GM21619 (cell line): ENCODE data around the gene IL2RG.

Source experiments
- ATAC-seq: cut with Tn5 transposase; IDR thresholded peaks from one replicate; pipeline ENCODE4 v1.9.1; 2021; ENCODE audit not compliant: unreplicated experiment

IL2RG gene

DNA sequence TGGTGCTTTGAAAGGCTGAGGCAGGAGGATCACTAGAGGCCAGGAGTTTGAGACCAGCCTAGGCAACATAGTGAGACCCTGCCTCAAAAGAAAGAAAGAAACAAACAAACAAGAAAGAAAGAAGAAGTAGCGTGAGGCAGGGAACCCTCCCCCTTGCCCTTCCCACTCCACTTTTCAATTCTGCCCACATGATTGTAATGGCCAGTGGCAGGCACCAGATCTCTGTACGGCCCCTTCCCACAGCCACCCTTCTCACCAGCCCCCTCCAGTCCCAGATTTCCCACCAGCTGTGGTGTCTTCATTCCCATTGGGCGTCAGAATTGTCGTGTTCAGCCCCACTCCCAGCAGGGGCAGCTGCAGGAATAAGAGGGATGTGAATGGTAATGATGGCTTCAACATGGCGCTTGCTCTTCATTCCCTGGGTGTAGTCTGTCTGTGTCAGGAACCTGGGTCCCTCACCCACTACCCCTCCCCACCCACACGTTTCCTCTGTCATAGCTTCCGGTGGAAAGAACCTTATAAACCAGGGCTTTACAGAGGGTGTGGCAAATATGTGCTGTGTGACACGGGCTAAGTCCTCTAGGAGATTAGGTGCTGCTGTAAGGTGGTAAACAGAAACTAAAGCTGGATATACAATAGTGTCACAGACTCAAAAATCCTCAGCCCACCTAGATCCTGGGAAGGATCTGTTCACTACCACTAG is at the start of gene IL2RG:
TSS of gene IL2RG (minus strand) at position 437 of the 703 bp plus-strand sequence. CDS start at position 399, 38 bp downstream.
- ATAC-seq: peak; percentile 93

DNA sequence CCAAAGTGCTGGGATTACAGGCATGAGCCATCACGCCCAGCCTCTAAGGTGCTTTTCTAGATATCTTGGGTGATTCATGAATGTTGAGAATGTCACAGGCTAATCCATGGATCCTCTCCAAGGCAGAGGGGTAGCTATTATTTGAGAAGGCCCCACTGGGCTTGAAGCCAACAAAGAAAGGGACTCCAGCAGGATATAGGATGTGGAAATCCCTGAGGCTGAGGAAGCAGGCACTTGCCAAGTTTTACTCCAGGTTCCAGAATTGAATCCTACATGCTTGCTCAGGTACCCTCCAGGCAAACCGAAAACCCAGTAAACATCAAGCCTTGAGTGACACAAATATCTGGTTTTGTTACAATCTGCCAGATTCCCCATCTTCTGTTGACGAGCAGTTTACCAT is 49.1 kb upstream of the IL2RG start:
- ATAC-seq: no peak

DNA sequence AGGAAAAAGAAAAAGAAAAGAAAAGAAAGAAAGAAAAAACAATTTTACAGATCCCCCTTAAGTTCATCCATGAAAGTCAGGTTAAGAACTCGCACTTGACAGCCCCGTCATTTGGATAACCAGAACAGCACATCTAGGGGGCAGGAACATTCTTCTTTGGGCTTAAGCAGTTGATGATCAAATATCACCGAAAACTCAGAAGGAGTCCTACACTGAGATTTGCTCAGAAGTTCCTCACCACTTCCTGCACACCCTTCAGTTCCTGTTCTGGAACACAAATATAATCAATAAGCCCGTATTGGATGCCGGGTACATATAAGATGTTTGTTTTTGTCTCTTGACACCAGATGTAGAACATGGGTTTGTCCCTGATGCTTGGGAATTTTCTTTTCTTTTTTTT is 48.0 kb upstream of the IL2RG start:
- ATAC-seq: no peak

- no peak for ATAC-seq
Measured at GRCh38 chrX:71158603-71159002, 47.2 kb upstream of the IL2RG start.

DNA sequence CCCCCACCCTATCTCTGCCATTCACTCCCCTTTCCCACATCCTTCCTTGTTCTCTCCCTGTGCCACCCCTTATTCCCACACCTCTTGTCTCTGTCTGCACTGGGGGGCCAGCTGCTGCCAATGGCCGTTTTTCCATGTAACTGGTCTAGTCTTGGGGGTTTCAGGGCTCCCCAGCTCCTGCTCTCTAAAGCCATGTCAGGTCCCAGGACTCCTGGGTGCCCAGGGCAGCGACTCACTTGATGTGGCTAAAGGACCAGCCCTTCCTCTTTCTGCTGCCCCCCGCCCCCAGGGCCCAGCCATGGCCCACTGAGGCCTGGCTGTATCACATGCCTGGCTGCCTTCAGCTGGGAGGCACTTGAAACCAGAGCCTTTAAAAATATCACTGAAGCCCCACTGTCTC is 43.3 kb upstream of the IL2RG start:
- ATAC-seq: no peak

DNA sequence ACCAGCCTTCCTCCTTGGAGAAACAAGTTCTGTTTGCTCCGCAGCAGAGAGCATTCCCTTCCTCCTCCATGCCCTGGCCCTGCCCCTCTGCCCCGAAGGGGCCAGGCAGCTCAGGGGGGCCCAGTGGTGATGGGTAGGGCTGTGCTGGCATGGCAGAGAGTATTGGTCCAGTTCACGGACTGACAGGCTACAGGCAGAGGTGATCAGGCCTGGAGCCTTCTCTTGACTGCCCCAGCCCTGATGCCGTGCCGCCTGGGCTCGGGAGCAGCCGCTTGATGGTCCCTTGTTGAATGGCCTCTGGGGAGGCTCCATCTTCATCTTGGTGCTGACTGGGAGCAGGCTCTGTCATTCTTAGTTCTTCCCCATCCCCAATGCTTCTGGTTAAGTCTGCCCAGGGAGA is 42.8 kb upstream of the IL2RG start:
- no peak for ATAC-seq

DNA sequence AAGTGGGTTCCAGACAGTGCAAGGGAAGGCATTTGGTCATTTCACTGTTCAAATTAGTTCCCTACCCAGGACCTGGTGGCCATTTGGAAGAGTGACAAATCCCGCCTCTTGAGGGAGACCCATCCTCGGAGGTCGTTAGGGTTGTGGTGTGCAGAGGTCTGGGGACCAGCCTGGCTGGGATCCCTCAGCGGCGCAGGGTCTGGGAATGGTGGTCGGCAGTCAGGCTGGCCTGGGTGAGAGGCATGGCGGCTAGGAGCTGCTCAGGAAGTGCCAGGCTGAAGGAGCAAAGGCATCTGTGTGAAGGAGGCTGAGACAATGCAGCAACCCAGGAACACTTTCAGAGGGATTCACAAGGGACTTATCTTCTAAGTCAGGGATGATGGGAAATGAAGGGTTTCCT is 40.0 kb upstream of the IL2RG start:
- no peak for ATAC-seq

DNA sequence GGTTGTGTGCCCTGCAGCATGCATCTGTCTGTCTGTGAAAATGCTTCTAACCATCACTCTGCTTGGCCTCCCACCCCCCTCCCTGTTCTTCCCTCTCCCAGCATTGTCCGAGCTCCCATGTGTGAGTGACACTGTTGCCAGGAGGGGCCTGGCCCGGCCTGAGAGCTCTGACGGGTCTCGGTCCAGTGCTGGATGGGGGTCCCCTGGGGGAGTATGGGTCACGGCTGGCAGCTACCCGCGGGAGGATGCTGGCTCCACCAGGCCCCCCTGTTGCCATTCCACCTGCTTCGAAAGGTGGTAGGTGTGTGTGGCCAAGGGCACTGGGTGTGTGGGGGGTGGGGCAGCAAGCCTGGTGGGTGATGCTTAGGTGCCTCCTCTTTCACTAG is 36.9 kb upstream of the IL2RG start:
- ATAC-seq: no peak

DNA sequence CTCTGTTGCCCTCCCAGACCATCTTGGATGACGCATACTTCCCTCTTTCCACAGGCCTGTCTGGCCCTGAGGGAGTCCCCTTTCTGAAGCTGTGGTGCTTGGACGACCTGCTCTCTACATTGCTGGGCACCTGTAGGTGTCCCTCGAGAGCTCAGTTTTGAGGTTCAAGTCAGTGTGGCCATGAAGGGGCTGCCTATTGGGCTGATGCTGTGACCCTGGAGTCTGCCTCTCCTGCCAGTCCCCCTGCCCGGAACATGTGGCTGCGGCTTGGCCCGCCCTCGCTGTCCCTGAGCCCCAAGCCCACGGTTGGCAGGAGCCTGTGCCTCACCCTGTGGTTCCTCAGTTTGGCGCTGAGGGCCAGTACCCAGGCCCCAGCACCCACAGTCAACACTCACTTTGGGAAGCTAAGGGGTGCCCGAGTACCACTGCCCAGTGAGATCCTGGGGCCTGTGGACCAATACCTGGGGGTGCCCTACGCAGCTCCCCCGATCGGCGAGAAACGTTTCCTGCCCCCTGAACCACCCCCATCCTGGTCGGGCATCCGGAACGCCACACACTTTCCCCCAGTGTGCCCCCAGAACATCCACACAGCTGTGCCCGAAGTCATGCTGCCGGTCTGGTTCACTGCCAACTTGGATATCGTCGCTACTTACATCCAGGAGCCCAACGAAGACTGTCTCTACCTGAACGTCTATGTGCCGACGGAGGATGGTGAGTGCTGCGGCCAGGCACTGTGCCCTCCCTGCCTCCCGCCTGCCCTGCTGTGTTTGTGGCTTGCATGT is 36.3 kb upstream of the IL2RG start:
- no peak for ATAC-seq

DNA sequence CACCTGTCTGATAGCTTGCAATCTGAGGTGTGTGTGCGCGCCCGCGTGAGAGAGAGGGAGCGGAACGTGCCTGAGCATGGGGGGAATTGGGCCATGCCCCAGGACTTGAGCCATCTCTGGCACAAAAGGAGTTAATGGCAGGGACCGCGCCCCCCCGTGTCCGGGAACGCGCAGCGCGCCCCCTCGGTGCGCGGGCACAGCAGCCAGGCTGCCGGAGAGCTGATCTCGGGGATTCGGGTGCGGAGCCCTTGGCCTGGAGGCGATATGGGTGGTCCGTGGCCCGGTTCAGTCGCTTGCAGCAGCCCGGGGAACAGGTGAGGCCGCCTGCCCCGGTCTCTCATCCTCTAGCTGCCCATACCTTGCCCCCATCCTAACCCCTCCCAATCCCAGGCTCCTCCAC is 33.3 kb upstream of the IL2RG start, which contains the start of gene NLGN3:
TSS of gene NLGN3 (plus strand) at position 191 of the 400 bp plus-strand sequence. CDS start 2,909 bp downstream, outside the sequence.
- ATAC-seq: no peak

DNA sequence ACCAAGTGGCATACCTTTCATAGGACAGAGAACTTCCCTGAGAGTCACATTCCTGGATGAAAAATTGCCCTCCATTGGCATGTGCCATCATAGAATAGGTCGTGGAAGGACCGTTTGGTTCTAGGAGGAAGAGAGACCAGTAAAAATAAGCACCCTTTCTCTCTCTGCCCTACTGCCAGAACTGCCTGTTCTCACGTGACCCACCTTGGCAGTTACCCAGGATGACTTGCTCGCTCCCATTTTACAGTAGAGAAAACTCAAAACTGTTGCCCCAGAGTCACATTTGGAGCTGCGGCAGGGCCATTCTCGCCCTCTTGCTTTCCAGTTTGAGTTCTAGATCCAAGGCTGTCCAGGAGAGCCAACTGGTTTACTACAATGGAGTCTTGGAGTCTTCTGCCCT is 32.1 kb upstream of the IL2RG start:
- no peak for ATAC-seq

- no peak for ATAC-seq
Measured at GRCh38 chrX:71140440-71140839, 29.1 kb upstream of the IL2RG start.

- no peak for ATAC-seq
Measured at GRCh38 chrX:71131510-71131909, 20.1 kb upstream of the IL2RG start.

DNA sequence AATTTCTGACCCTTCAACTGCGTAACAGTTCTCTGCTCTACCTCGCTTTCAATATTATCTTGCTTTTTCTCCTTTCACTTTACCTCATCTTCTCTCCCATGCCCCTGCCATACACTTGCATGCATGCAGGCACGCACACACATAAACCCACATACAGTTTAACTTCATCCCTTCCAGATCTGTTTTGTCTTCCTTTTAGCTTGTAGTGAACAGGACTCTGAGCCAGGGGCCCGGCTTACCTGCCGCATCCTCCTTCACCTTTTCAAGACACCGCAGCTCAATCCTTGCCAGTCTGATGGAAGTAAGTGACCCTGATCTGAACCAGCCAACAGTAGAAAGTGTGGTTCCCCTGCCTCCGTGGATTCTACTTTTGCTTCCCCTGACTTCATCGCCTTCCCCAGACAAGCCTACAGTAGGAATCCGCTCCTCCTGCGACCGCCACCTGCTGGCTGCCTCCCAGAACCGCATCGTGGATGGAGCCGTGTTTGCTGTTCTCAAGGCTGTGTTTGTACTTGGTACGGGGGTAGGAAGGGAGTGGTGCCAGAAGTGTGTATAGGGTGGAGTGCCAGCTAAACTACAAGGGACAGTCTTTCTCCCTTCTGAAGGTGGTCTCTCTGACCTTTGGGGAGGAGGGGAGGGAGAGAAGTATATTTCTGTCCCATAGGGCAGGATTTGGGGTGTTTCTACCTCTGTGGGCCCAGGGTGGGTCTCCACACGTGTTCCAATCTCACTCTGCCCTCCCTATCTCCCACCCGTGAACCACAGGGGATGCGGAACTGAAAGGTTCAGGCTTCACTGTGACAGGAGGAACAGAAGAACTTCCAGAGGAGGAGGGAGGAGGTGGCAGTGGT is 17.8 kb upstream of the IL2RG start:
- ATAC-seq: no peak

DNA sequence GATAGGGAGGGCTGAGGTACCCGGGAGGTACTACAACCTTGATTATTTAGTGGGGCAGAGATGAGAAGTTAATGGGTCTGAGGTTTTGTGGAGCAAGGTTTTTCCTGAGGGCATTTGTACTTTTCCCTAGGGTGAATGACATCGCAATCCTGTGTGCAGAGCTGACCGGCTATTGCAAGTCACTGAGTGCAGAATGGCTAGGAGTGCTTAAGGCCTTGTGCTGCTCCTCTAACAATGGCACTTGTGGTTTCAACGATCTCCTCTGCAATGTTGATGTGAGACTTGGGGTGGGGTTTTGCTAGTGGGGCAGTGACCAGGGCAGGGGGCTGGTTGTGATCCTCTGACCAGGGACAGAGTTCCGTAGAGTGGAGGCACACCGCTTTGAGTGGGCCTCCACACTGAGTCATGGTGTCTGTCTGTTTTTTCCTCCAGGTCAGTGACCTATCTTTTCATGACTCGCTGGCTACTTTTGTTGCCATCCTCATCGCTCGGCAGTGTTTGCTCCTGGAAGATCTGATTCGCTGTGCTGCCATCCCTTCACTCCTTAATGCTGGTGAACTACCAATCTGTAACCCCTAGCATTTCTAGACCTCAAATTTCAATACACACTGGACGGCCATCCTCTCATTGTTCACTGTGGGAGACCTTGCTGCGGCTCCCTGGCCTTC is 16.9 kb upstream of the IL2RG start:
- no peak for ATAC-seq

DNA sequence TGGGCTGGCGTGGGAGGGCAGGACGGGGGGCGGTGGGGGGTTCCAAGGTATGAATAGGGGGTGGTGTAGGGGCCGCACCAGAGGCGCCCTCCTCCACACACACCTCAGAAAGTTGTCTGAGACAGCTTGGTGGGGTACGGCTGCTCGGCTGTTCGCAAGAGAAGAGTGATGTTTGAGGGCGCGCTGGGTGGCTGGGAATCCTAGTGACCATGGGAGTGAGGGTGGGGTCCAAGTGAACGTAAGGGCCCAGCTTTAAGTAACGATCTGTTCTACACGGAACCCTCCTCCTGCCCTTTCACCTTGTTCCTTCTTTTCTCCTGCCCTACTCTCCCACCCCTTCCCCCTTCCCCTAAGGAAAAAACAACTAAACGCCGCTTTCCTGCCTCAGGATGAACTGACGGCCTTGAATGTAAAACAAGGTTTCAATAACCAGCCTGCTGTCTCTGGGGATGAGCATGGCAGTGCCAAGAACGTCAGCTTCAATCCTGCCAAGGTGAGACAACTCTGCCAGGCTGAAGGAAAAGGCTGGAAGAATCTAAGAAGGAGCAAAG is 7.7 kb upstream of the IL2RG start:
- ATAC-seq: no peak

GRCh38 chrX:71118032-71118984 is 6.9 kb upstream of the IL2RG start, which contains the start of gene MED12:
Gene MED12, plus strand, starts transcription at chrX:71118596. Its CDS starts 159 bp downstream, at chrX:71118755.
- peak; percentile 97 for ATAC-seq

GRCh38 chrX:71117358-71117757 is 6.0 kb upstream of the IL2RG start:
- no peak for ATAC-seq

GRCh38 chrX:71111921-71112431 is 599 bp upstream of the IL2RG start:
- peak; percentile 16 for ATAC-seq
